Lower leg skin (tissue), 4 donors: Measurements from ENCODE around the gene OR2F2. TPM values are rescaled to one million over a fixed set of nuclear protein-coding genes. Genes with fewer than 3 reads are reported as not detected.

Experiments used
- DNase-seq, 2 donors: peaks; one replicate each; pipeline ENCODE4 v3.0.0-alpha.2; 2019; ENCODE audit warnings: low spot score in 2 of 2
- H3K4me3 ChIP-seq: fragments of 200-600 bp; sonication (generic); 2 replicates; pipeline ENCODE4 v1.5.1; 2017; ENCODE audit warnings: mild to moderate bottlenecking, low read depth; ENCODE audit not compliant: poor library complexity, severe bottlenecking
- POLR2A ChIP-seq, 2 donors: fragments of 450-650 bp; IDR thresholded peaks; one replicate each; pipeline ENCODE4 v1.6.1; 2016 to 2017; ENCODE audit warnings: antibody characterized with exemption in 2 of 2, mild to moderate bottlenecking in 1 of 2, moderate library complexity in 1 of 2
- WGBS, 2 donors: methylation state at CpG; one replicate each; pipeline ENCODE4 v1.1.5; 2018; 5-methylcytosine and 5-hydroxymethylcytosine counted together
- intact Hi-C: fragments of 100-400 bp; cut with DNase I; formaldehyde crosslinking; loops from one replicate; pipeline ENCODE4 v1.15.0; 2023; ENCODE audit warnings: low total_unique reads
- total RNA-seq, 4 donors: library from RNA; depleted of rRNA; stranded (reverse); fragments of >200 nt; gene quantifications; one replicate each; pipeline ENCODE4 v1.1.0, GENCODE V29; 2016
- TF ChIP-seq, protein P1 (sequence below), 3 donors: fragments of 450-650 bp; IDR thresholded peaks; one replicate each; pipeline ENCODE4 v1.5.1; 2016; ENCODE audit warnings: antibody characterized with exemption in 3 of 3, mild to moderate bottlenecking in 3 of 3, moderate library complexity in 2 of 3

Gene OR2F2
- total RNA-seq, 4 donors from 2014 or later, result not detected

DNA sequence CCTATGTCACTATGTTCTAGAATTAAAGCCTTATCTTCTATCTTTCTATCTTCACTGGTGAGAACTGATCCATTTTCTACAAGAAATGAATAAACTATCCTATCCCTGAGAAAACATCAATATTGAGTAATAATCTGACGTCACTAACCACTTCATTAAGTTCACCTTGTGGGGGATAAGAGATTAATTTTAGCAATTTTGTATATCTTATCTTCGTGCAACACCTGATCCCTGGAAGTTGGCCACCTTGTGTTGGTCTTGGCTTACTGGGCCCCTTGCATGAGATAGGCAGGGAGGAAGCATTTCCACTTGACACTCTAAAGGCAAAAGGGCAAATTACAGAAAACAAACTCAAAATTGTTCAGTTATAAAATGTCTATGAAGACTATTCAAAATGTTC lies 45.0 kb downstream of the OR2F2 start:
- intact Hi-C loops, result no loop called here
- H3K4me3 ChIP-seq, result no peak overlapping the region
- DNase-seq, result no peak
- TF ChIP-seq POLR2A (IDR thresholded peaks at IDR 0.05), result no peak
- TF ChIP-seq, protein P1, sequence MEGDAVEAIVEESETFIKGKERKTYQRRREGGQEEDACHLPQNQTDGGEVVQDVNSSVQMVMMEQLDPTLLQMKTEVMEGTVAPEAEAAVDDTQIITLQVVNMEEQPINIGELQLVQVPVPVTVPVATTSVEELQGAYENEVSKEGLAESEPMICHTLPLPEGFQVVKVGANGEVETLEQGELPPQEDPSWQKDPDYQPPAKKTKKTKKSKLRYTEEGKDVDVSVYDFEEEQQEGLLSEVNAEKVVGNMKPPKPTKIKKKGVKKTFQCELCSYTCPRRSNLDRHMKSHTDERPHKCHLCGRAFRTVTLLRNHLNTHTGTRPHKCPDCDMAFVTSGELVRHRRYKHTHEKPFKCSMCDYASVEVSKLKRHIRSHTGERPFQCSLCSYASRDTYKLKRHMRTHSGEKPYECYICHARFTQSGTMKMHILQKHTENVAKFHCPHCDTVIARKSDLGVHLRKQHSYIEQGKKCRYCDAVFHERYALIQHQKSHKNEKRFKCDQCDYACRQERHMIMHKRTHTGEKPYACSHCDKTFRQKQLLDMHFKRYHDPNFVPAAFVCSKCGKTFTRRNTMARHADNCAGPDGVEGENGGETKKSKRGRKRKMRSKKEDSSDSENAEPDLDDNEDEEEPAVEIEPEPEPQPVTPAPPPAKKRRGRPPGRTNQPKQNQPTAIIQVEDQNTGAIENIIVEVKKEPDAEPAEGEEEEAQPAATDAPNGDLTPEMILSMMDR (IDR thresholded peaks at IDR 0.05), result no peak
- 76 to 83% methylated on average over 2 of the region's 2 CpGs for WGBS, 2 donors

DNA sequence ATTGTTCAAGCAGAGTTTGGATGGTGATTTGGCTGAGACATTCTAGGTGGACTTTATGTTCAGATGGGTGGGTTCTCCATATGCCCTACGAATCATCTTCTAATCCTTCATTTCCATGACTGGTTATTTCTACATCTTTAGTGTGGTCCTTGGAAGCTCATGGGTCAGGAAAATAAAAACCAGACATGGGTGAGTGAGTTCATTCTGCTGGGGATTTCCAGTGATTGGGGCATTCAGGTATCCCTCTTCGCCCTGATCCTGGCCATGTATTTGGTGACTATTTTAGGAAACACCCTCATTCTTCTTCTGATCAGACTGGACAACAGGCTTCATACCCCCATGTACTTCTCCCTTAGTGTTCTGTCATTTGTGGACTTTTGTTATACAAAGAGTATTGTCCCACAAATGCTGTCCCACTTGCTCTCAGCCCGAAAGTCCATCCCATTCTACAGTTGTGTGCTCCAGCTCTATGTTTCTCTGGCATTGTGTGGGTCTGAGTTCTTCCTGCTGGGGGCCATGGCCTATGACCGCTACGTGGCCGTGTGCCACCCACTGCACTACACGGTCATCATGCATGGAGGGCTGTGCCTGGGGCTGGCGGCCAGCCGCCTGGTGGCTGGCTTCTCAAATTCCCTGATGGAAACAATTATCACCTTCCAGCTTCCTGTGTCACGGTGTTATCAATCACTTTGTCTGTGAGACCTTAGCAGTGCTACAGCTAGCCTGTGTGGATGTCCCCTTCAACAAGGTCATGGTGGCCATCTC lies 45.9 kb downstream of the OR2F2 start:
- no peak for TF ChIP-seq POLR2A (IDR thresholded peaks at IDR 0.05)
- TF ChIP-seq, protein P1 (IDR thresholded peaks at IDR 0.05), result no peak
- 87 to 88% methylated on average over 10 of the region's 10 CpGs for WGBS, 2 donors
- no peak for DNase-seq
- intact Hi-C loops, result no loop called here
- no peak overlapping the region for H3K4me3 ChIP-seq

DNA sequence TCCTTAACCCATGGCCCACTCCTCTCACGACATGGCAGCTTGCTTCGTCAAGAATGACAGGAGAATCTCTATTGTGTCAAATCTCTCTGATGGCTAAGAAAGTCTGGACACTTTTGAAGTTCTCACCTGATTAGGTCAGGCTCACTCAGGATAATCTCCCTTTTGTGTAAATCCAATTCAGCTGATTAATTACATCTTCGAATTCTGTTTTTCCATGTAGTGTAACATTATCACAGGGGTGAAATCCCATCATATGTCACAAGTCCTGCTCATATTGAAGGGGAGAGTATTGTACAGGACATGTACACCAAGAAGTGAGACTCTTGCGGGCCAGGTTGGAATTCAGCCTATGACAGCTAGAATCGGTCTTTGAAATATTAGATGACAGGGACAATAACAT lies 48.9 kb downstream of the OR2F2 start:
- TF ChIP-seq POLR2A (IDR thresholded peaks at IDR 0.05), result no peak
- TF ChIP-seq, protein P1 (IDR thresholded peaks at IDR 0.05), result no peak
- intact Hi-C loops, result no loop called here
- WGBS, 2 donors, result 91 to 95% methylated on average over 5 of the region's 5 CpGs
- H3K4me3 ChIP-seq, result no peak overlapping the region
- DNase-seq, result no peak

Other genes with a start within 250 kb of the OR2F2 start
- gene CTAGE6, start 177.5 kb upstream of the OR2F2 start, total RNA-seq, result under 1 TPM in 1 of 4 donors, not detected in 3; 0.36 TPM
- gene TCAF1, start 33.1 kb upstream of the OR2F2 start, total RNA-seq, result 10 to 100 TPM; 23.1 to 40.9 (median 30.2) TPM
- not detected for gene OR2F1, start 19.6 kb downstream of the OR2F2 start, total RNA-seq
- gene OR6B1, start 65.1 kb downstream of the OR2F2 start, total RNA-seq, result not detected
- gene OR2A5, start 113.7 kb downstream of the OR2F2 start, total RNA-seq, result not detected
- not detected for gene OR2A25, start 134.6 kb downstream of the OR2F2 start, total RNA-seq
- not detected for gene OR2A12, start 151.0 kb downstream of the OR2F2 start, total RNA-seq
- gene OR2A2, start 174.3 kb downstream of the OR2F2 start, total RNA-seq, result not detected
- not detected for gene OR2A14, start 187.9 kb downstream of the OR2F2 start, total RNA-seq
- 10 to 100 TPM in 2 of 4 donors, 1 to 10 TPM in 2; 4.8 to 28.2 (median 13.0) TPM for gene CTAGE4, start 248.2 kb downstream of the OR2F2 start, total RNA-seq